NCI-H2171 (cell line): ENCODE measurements around the gene CHD6.
A peak's percentile ranks its signal among the peaks of the same experiment; 100 is the strongest.

Experiments
- DNase-seq: peaks from one replicate; lab custom pipeline; 2025; lab: John Stamatoyannopoulos, UW

CHD6 gene

GRCh38 chr20:41366546-41367392 lies 251.4 kb downstream of the CHD6 start, which contains the start of gene EMILIN3:
Gene EMILIN3, minus strand, starts transcription at chr20:41366818. Its CDS starts 184 bp downstream, at chr20:41366634.
- no peak for DNase-seq

- DNase-seq: peak; percentile 34
These were observed 252.2 kb downstream of the CHD6 start for GRCh38 chr20:41365777-41366545.

- no peak for DNase-seq
These were observed 253.0 kb downstream of the CHD6 start for GRCh38 chr20:41364967-41365765.

GRCh38 chr20:41364236-41364855 lies 253.8 kb downstream of the CHD6 start:
- no peak for DNase-seq

GRCh38 chr20:41363601-41364000 lies 254.6 kb downstream of the CHD6 start:
- no peak for DNase-seq

GRCh38 chr20:41362748-41363140 lies 255.4 kb downstream of the CHD6 start:
- DNase-seq: no peak

- no peak for DNase-seq
These were observed 256.1 kb downstream of the CHD6 start for GRCh38 chr20:41361757-41362747.

GRCh38 chr20:41360831-41361756 lies 257.1 kb downstream of the CHD6 start:
- DNase-seq: no peak

GRCh38 chr20:41359541-41360011 lies 258.6 kb downstream of the CHD6 start:
- DNase-seq: no peak

GRCh38 chr20:41358717-41359116 lies 259.5 kb downstream of the CHD6 start:
- DNase-seq: no peak

GRCh38 chr20:41358230-41358629 lies 259.9 kb downstream of the CHD6 start:
- DNase-seq: no peak

GRCh38 chr20:41357424-41358163 lies 260.6 kb downstream of the CHD6 start:
- DNase-seq: no peak

- no peak for DNase-seq
These were observed 261.2 kb downstream of the CHD6 start for GRCh38 chr20:41356951-41357350.

GRCh38 chr20:41355598-41356203 lies 262.5 kb downstream of the CHD6 start:
- no peak for DNase-seq

- no peak for DNase-seq
These were observed 263.0 kb downstream of the CHD6 start for GRCh38 chr20:41355192-41355591.

- DNase-seq: no peak
These were observed 264.6 kb downstream of the CHD6 start for GRCh38 chr20:41353530-41353929.

GRCh38 chr20:41352666-41353065 lies 265.5 kb downstream of the CHD6 start:
- DNase-seq: no peak

GRCh38 chr20:41352106-41352505 lies 266.1 kb downstream of the CHD6 start:
- DNase-seq: no peak
